GM18505 (cell line): ENCODE measurements around the gene LUZP2.

Source experiments
- ATAC-seq: cut with Tn5 transposase; IDR thresholded peaks from one replicate; pipeline ENCODE4 v1.9.1; 2021; ENCODE audit not compliant: unreplicated experiment
- POLR2A ChIP-seq: IDR thresholded peaks from 4 replicates; pipeline ENCODE4 v1.6.1; 2011; ENCODE audit warnings: borderline replicate concordance; ENCODE audit not compliant: insufficient read depth, insufficient read length; ENCODE audit errors: extremely low read depth

Gene LUZP2

GRCh38 chr11:24496736-24497725 is at the start of gene LUZP2:
LUZP2 (plus strand) TSS chr11:24497053.
- no peak for TF ChIP-seq POLR2A
- no peak for ATAC-seq

GRCh38 chr11:24453129-24453718 is 43.6 kb upstream of the LUZP2 start:
- TF ChIP-seq POLR2A, result no peak
- no peak for ATAC-seq

GRCh38 chr11:24457985-24458384 is 38.9 kb upstream of the LUZP2 start:
- TF ChIP-seq POLR2A, result no peak
- ATAC-seq, result no peak

DNA sequence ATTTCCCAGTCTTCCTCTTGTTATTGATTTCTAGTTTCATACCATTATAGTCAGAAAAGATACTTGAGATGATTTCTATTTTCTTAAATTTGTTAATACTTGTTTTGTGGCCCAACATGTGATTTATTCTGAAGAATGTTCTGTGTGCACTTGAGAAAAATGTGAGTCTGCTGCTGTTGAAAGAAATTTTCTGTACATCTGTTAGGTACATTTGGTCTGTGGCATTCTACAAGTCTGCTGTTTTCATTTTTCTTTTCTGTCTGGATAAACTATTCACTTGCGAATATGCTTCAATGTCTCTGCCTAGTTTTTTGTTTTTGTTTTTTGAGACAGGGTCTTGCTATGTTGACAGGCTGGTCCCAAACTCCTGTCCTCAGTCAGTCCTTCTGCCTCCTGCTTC is 26.4 kb upstream of the LUZP2 start:
- no peak for ATAC-seq
- no peak for TF ChIP-seq POLR2A

DNA sequence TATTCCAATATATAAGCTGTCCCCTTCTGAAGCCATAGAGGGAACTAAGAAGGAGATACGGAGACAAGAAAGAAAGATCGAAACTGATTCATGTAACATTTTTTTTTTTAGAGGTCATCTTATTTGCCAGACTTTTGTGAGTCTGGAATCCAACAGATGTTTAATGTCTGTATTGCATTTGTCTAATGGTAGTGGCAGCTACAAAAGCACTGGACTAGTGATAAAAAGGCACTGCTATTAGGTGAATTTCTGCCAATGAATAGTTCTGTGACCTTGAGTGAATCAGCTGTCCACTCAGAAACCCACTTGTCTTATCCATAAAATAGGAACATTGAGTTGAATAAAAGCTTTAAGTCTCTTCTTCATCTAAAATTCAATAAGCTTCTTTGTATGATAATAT is 25.8 kb upstream of the LUZP2 start:
- no peak for TF ChIP-seq POLR2A
- ATAC-seq, result no peak

DNA sequence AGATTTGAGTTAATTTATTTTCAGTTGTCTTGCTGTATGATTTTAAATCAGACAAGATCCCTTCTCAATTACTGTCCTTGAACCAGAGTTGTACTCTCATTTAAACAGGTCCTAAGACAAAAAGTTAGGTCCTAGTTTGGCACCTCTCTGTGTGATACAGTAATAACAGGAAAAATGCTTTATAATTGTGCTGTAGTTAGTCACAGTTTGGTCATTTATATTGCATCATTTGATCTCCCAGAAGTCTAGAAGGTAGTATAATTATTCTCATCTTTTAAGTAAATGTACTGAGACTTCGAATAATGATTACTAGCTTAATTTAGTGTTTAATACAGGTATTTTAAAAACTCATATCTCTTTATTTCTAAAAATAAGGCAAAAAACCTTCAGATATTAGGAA is 18.1 kb upstream of the LUZP2 start:
- no peak for TF ChIP-seq POLR2A
- ATAC-seq, result no peak

GRCh38 chr11:24489477-24489876 is 7.4 kb upstream of the LUZP2 start:
- ATAC-seq, result no peak
- no peak for TF ChIP-seq POLR2A

DNA sequence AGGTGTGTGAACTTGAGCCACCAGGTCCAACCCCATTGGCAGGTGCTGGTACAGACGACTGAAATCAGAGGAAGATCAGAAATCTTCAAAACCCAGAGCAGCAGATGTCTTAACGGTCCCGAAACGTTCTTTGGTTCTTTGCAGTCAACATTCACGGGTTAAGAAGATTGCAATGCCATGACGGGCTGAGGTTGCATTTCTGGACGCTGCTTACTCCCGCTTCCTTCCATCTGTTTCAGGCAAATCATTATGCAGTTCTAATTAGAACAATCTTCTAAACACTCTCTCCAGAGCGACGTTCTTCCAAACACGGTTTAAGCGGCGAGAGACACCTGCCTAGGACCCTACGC is 492 bp upstream of the LUZP2 start:
- ATAC-seq, result no peak
- no peak for TF ChIP-seq POLR2A

DNA sequence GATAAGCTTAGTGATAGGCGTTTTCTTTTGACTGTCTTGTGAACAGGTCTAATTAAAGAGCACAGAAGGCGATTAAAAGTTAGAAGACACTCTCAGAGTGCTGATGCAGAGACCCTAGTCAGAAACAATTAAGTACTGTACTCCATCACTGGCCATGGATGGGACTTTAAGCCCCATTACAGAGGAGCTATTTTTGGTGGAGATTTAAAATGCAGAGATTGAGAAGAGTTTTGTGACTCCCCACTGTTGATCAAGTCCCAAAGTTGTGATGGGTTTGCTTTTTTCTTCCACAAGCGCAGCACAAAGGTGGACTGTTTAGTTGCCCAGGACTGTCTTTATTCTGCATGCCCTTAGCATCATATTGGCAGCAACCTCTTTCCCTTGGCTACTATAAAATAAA is 978 bp downstream of the LUZP2 start:
- TF ChIP-seq POLR2A, result no peak
- no peak for ATAC-seq

GRCh38 chr11:24502425-24502824 is 5.6 kb downstream of the LUZP2 start:
- TF ChIP-seq POLR2A, result no peak
- ATAC-seq, result no peak

- TF ChIP-seq POLR2A, result no peak
- ATAC-seq, result peak; percentile 69
These were observed 12.3 kb downstream of the LUZP2 start for GRCh38 chr11:24509114-24509513.

DNA sequence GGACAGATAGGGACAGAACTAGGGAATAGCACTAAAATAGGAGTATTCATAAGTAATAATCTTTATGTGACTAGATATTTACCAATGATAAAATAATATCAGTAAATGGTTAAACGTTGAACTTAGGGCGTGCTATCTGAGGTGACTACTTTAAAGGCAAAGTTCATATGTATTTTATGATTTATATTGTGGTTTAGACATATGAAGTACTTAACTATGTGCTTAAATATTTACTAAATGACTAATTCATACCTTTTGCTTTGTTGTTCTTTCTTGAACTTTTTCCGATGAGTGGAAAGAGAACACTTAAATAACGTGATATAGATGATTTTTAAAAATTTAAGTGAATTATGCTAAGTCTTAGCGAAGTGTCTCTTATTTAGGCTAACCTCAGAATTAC is 14.7 kb downstream of the LUZP2 start:
- no peak for ATAC-seq
- TF ChIP-seq POLR2A, result no peak

DNA sequence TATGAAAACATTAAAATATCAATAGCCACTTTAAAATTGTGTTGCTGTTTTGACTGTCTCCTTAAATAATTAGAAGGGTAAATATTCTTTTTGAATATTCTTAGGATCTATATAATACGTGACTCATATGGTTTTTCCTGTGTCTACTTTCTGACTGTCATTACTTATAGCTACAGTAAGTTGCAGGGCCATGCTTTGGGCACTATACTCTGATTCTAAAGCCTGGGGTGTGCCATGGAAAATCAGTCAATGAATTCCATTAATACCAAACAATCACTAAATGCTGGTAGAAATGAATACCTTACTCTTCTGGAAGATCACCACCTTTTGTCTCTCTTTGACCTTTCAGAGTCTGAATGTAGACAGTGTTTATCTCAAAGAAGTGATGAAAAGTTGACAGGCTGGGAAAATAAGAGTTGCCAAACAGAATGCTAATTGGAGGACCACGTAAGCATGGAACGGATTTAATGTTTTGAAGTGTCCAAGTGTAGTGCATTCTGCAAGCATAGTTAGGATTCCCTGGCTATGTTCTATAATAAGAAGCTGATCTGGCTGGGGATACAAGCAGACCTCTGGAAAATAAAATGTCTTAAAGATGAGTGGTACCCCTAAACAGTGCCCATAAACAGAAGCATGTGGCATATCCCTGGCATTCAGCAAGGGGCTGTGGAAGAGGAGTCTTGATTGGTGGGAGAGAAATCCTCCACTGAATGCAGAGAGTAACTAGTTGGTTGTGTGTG is 16.8 kb downstream of the LUZP2 start:
- TF ChIP-seq POLR2A, result no peak
- no peak for ATAC-seq
